Activated T-helper 2 cell treated with anti-CD3 and anti-CD28 coated beads, Interferon-gamma antibody, Interleukin-2, Interleukin-4, amounts not matched to agents 10 μg/mL and 5 μg/mL and 100 μg/mL, durations not matched to agents 14 hours and 24 hours and 36 hours (primary cell): ENCODE data around the gene KDELR3. TPM values are rescaled to one million over a fixed set of nuclear protein-coding genes. Genes with fewer than 3 reads are reported as not detected.

Experiments used
- DNase-seq: peaks from one replicate; pipeline ENCODE4 v3.0.0; 2021; ENCODE audit warnings: low spot score
- H3K27ac Mint-ChIP-seq: one replicate; pipeline ENCODE4 v1.8.0; 2021; ENCODE audit warnings: mixed read lengths
- H3K27me3 Mint-ChIP-seq: one replicate; pipeline ENCODE4 v1.8.0; 2021; ENCODE audit warnings: low read depth, mixed read lengths
- H3K36me3 Mint-ChIP-seq: one replicate; pipeline ENCODE4 v1.8.0; 2021; ENCODE audit warnings: low read depth, mixed read lengths
- H3K4me1 Mint-ChIP-seq: one replicate; pipeline ENCODE4 v1.8.0; 2021; ENCODE audit warnings: low read depth, mixed read lengths
- H3K4me3 Mint-ChIP-seq: one replicate; pipeline ENCODE4 v1.8.0; 2021; ENCODE audit warnings: low read depth, mild to moderate bottlenecking, moderate library complexity, mixed read lengths
- H3K9me3 Mint-ChIP-seq: one replicate; pipeline ENCODE4 v1.8.0; 2021; ENCODE audit warnings: mixed read lengths
- intact Hi-C: fragments of 100-400 bp; cut with micrococcal nuclease; formaldehyde crosslinking; loops from one replicate; pipeline ENCODE4 v1.15.1; 2023
- total RNA-seq: library from RNA; stranded (reverse); gene quantifications from 2 replicates; pipeline ENCODE4 v1.2.3, GENCODE V29; 2022

The KDELR3 gene
- total RNA-seq, 1 donor from 2014 or later: 2.2 TPM

- H3K27ac Mint-ChIP-seq: no peak overlapping the region
- no peak overlapping the region for H3K4me3 Mint-ChIP-seq
- no peaks in the 10 kb centered on the region for H3K9me3 Mint-ChIP-seq
- peaks cover 5% of the 10 kb centered on the region for H3K4me1 Mint-ChIP-seq
- no peak for DNase-seq
- H3K36me3 Mint-ChIP-seq: peaks cover 5% of the 10 kb centered on the region
- no peaks in the 10 kb centered on the region for H3K27me3 Mint-ChIP-seq
- intact Hi-C loops: no loop called here
Observed at GRCh38 chr22:38524429-38524828, 56.5 kb downstream of the KDELR3 start.

- Mint-ChIP-seq H3K36me3 (peaks cover 12% of the 10 kb centered on the region), H3K27me3 (no peaks in the 10 kb centered on the region), H3K9me3 (no peaks in the 10 kb centered on the region), H3K4me1 (peaks cover 9% of the 10 kb centered on the region), H3K27ac (peak overlapping the region; percentile 89), H3K4me3 (peak overlapping the region; percentile 47)
- intact Hi-C loops: no loop called here
- no peak for DNase-seq
Observed at GRCh38 chr22:38531251-38531938, 63.5 kb downstream of the KDELR3 start.

Other genes starting within 250 kb of the KDELR3 start
- 34.8 and 35.8 TPM in 2 replicates for gene TMEM184B, start 195.1 kb upstream of the KDELR3 start, total RNA-seq
- 155 and 160 TPM in 2 replicates for gene CSNK1E, start 150.7 kb upstream of the KDELR3 start, total RNA-seq
- not detected in 2 replicates for gene KCNJ4, start 12.9 kb upstream of the KDELR3 start, total RNA-seq
- gene DDX17, start 38.2 kb downstream of the KDELR3 start, total RNA-seq: 378 and 391 TPM in 2 replicates
- gene DMC1, start 102.1 kb downstream of the KDELR3 start, total RNA-seq: 10.8 and 13.6 TPM in 2 replicates
- 0.05 and 0.28 TPM in 2 replicates for gene FAM227A, start 188.3 kb downstream of the KDELR3 start, total RNA-seq
- gene CBY1, start 188.5 kb downstream of the KDELR3 start, total RNA-seq: 10.3 and 11.2 TPM in 2 replicates
- gene TOMM22, start 213.9 kb downstream of the KDELR3 start, total RNA-seq: 128 and 138 TPM in 2 replicates
- gene JOSD1, start 232.8 kb downstream of the KDELR3 start, total RNA-seq: 101 and 105 TPM in 2 replicates
- 101 and 106 TPM in 2 replicates for gene GTPBP1, start 237.8 kb downstream of the KDELR3 start, total RNA-seq